SW480 (cell line): ENCODE data around the gene PPP1R16B.
A peak's percentile ranks its signal among the peaks of the same experiment; 100 is the strongest.
"Not testable (repeated sequence)": the region's sequence is repeated elsewhere in the genome, so short reads cannot be mapped to it uniquely, and the experiment has no call there.

Experiments used
- DNase-seq: peaks from one replicate; pipeline ENCODE4 v3.0.0-alpha.2; 2016; ENCODE audit warnings: low spot score

Gene PPP1R16B

DNA sequence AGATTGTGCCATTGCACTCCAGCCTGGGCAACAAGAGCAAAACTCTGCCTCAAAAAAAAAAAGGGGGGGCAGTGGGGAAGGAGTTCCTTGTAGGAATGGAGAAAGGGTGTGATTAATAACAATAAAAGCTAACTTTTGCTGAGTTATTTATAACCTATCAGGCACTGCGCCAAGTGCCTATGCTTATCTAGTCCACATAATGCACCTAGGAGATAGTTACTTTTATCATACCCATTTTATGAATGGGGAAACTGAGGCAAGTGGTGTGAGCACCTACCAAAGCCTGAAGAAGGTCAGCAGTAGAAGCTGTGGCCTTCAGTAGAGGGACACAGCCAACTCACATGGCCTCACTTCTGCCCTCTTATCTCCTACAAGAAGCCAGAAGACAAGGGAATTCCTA is 13.6 kb upstream of the PPP1R16B start:
- no peak for DNase-seq

DNA sequence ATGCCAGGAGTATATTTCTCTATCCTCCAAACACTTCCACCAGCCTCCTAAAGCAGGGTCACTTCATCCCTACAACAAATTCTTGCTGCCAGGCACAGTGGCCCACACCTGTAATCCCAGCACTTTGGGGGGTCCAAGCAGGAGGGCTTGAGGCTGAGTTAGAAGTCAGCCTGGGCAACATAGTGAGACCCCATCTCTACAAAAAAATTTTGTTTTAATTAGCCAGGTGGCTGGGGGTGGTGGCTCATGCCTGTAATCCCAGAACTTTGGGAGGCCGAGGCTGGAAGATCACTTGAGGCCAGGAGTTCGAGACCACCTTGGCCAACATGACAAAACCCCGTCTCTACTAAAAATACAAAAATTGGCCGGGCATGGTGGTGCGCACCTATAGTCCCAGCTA is 11.4 kb upstream of the PPP1R16B start:
- not testable (repeated sequence) for DNase-seq

DNA sequence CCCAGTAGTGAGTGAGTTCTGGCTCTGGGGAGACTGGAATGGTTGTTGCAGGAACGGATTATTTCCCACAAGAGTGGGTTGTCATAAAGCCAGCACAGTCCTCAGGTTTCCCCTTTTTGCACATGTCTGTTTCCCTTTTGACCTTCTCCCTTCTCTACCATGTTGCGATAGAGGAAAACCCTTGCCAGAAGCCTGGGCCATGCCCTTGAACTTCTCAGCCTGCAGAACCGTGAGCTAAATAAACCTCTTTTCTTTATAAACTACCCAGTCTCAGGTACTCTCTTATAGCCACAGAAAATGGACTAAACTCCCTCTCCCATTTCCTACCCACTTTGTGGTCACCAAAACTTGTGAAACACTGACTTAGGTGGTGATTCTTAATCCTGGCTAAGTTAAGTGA is 7.2 kb upstream of the PPP1R16B start:
- DNase-seq, result no peak

DNA sequence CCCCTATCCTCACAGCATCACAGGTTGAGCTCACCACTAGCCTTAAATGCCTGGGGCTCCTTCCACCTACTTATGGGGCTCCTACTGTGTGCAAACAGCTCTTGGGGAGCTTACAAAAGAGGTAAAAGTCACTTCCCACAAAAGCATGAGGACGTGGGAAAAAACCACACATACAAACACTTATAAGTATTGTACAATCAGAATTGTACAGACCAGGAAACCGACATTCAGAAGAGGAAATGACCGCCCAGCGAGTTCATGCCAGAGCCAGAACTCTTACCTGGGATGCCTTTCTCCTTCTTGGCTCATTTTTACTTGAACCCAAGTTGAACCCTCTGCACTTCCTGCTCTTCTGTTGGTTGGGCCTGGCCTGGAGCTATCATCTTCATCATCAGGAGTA is 6.3 kb upstream of the PPP1R16B start:
- DNase-seq, result no peak

DNA sequence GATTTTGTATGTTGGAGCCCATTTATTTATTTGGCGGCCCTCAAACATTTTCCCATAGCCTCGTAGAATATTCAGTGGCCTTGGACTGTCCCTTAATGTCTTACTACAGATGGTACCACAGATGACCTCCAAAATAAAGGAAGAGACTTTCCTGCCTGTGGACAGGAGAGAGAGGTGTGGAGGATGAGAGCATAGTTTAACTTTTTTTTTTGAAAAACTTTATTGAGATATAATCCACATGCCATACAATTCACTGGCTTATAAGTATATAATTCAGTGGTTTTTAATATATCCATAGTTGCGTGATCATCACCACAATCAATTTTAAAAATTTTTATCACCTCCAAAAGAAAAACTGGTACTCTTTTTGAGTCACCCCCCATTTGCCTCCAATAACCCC is 4.6 kb upstream of the PPP1R16B start:
- no peak for DNase-seq

DNA sequence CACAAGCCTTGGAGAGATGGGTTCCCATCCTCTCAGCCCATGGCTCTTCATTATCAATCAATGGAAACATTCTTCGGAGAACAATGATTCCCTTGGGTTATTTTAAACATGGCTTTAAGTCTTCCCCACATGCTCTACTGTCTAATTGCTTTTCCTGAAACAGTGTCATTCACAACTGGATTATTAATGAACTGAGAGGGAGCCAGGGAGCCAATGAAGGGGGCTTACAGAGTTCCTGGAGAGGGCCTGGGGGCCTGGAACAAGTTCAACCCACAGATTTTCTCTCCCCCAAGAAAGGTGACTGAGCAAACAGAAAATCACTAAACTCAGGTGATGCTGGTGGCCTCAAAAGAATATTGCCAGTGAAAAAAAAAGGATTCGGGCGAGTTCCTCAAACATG is 1.3 kb upstream of the PPP1R16B start:
- DNase-seq, result no peak

DNA sequence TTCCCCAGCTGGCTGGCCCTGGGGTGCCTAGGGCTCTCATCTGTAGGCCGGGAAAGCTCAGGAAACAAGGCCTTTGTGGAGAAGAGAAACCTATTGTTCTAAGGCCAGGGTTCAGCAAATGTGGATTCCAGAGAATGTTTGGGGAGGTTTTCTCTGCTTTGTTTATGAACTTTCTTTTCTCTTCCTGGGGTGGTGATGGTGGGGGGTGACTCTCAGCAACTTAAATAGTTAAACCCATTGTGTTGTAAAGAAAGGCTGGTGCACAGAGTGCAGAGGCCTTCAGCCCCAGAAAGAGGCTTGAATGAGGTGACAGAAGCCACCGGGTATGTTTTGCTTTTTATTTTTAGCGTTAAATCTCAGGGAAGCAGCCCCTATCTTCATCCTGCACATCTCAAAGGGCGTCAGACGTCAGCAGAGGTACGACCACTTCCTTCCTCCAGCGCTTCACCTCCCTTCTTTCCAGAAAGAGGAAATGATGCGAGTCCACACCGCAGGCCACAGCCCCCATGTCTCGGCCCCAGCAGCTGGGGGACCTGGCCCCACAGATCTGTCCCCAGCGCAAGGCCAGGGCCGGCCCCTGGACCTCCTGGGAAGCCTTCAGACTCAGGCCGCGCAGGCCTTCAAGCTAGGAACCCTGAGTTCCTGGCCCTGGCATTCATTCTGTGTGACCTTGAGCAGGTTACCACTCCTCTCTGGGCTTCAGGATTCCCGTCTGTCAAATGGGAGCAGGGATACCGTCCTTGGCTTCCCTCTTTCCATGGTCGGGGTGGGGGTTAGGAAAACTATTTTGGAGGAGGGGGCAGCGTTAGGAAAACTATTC is 605 bp upstream of the PPP1R16B start:
- DNase-seq, result no peak

DNA sequence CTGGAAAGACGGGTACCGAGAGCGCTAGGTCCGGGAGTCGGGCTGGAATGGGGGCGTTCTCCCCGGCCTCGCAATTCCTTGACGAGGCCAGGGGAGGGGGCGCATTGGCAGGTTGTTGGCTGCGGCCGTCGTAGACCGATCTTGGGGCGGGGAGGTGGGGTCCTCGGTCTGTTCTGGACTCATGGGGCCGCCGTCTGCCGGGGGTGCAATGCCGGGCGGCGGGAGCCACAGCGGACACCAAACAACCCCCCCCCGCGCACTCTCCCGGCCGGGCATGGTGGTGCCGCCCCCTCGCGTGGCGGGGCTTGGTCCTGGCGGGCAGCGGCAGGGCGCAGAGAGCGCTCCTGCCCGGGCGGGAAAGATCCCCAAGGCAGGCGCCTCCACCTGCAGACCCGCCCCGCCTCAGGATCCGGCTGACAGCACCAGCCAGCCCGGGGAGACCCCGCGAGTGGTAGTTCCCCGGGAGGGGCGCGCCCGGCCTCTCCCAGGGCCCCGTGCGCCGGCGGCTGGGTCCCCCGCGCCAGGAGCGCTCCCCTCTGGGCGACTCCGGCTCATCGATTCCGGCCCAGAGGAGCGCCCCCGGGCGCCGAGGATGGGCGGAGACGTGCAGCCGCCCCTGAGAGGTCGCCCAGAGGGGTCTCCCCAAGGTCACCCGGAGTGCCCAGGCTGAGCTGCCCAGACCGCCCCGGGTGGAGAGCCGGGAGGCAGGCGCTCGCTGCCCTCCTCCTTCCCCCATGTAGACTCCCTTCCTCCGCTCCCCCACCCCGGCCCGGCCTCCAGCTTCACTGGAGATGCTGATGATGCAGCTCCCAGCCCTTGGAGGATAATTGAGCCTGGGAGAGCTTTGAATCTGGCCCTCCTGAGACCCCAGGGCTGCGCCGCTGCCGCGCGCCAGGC is 709 bp downstream of the PPP1R16B start:
- DNase-seq, result no peak

DNA sequence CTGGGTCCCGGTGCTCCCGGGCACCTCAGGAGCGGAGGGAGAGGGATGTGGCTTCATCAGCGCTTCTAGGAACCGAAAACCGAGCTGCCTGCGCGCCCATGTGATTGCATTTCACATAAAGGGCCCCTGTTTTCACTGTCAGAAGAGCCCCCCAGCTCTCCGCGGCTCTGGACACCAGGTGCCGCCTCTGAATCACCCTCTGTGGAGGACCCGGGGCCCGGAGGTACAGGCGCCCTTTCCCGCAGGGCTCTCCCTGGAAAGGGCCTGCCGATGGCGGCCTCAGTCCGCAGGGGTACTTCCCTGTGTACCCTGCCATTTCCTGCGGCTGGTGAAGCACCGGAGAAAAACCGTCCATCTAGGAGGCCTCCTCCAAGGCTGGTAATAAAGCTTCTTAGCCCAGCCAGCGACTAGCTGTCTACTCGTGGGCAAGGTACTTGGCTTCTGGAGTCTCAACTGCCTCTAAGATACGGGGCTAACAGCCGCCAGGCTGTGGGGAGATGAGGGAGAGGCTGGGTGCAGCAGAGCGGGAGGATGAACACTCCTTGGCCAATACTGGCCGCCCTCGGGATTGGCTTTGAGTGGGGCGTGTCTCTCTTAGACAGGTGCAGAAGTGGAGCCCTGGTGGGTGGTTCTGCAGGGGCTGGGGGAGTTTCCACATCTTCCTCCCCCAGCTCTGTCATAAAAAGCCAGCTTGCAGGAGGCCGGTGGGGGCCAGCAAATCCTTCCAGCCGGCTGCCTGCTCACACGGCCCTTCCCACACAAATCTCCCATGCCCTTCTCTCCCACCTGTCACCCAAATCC is 1.6 kb downstream of the PPP1R16B start:
- no peak for DNase-seq

DNA sequence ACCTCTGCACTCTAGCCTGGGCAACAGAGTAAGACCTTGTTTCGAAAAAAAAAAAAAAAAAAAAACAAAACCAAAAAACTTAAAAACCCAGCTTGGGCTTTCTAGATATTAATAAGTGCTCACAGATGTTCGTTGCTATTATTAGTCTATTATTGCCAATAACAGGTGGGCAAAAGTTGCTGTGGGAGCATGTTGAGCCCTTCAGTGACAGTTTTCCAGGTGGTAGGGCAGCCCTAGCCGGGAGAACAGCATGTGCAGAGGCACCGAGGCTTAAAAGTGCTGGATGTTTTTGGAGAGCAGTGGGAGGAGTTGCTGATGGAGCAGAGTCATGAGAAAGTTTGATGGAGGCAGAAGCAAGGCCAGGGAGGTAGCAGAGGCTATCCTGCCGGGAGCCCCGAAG is 4.4 kb downstream of the PPP1R16B start:
- no peak for DNase-seq

DNA sequence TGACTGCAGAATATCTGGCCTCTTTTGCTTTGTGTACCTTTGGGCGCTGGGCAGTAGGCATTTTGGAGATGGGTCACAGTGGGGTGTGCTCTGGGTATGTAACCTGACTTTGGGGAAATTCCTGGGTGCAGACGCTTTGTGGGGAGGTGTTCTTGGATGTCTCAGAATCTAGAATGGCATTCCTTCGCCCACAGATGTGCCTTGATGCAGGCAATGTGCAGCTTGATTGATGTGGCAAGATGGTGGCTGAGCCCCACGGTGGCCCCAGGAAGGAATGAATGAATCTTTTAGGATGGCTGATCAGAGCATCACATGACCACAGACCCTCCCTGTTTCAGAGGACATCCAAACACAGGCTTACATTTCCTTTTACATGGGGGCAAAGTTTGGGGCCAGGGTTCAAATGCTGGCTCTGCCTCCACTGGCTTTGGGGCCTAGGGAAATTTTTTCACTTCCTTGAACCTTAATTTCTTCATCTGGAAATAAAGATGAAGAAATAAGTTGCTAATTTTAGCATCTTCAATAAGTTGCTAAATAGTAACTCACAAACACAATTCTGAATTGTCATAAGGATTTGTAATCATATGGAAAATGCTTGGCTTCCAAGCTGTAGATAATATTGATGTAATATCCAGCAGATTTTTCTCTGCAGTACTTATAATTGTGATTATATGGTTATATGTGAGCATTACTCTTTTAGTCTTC is 5.6 kb downstream of the PPP1R16B start:
- no peak for DNase-seq

DNA sequence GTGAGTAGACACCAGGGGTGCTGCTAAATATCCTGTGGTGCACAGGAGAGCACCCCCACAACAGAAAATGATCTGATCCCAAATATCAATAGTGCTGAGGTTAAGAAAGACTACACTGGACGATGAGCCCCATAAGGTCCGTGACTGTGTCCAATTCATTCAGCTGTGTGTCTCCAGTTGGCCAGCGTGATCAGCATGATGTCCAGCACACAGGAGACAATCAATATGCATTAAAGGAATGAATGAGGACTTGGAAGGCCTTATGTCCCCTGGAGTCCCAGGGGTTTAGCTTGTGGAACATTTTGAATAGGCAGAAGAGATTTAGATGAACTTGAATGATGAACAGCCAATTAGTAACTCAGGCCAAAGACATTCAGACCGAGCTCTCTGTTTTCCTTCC is 6.3 kb downstream of the PPP1R16B start:
- DNase-seq, result no peak

DNA sequence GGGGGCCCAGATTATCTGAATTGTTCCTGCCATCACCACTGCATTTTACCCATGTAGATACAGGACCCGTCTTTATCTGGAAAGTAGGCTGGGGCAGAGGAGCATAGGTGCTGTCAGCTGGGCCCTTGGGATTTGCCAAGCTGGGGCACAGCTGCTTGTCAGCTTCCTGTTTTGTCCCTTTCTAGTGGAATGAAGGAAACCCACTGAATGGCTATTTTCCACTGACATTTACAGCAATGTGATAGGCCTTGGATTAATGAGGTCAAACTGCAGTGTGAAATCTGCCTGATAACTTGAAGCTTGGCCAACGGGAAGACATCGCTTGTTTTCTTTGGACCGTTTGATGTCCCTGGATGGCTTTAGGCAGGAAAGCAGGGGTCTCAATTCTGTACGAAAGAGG is 6.7 kb downstream of the PPP1R16B start:
- DNase-seq, result no peak

DNA sequence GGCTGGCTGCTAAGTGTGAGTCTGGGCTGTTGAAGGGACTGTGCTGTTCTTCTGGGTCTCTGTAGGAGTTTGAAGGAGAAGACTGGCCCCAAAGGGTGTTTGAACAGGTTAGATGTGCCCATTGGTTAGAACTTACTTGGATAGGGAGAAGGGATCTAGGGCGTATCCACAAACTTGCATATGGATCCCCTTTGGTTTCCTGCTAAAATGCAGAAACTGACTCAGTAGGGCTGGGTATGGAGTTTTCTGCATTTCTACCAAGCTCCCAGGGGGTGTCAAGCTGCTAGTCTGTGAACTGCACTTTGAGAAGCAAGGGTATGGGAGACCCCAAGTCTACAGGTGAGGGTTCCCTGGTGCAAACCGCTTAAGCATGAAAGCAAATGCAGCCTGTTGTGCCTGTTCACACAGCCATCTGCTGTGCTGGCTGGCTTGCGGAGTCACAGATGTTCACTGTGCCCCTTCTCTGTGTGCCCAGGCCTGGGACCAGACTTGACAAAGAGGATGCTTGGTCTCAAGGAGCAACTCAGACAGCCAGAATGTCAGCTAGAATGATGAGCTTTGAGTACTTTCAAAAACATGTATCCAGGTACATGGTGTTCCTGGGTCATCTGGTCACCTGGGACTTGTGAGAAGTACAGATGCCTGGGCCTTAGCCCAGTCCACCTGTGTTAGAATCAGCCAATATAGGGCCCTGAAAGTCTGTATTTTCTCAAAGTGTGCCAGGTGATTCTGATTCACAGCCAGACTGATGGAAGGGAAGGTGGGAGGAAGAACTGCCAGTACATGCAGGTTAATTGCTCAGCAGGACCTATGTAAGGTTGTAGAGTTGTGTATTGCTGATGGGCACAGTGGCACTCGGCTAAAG is 7.4 kb downstream of the PPP1R16B start:
- DNase-seq, result no peak

DNA sequence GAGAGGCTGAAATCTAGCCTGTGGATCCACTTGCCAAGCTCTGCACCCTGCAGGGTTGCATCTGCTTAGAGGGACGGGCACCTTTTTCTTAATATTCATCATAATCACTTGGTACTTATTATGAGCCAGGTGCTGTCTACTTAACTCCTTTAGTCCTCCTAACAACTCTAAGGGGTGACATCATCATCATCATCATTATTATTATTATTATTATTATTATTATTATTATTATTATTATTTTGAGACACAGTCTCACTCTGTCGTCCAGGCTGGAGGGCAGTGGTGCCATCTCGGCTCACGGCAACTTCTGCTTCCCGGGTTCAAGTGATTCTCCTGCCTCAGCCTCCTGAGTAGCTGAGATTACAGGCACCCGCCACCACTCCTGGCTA is 8.1 kb downstream of the PPP1R16B start:
- DNase-seq, result not testable (repeated sequence)

DNA sequence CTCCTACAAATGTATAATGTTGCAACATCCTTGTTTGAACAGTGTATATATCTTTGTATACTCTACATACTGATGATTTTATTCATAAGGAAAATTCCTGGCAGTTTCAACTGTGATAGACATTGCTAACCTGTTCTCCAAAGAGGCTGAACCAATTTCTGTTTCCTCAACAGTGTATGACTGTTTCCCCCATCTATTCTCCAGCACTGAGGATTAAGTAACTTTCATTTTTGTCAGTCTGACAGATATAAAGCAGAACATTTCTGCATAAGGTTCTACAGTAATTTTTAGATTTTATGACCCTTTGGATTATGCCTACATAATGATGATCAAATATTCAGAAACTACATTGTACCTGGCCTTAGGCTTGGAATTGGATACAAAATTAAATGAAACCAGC is 9.9 kb downstream of the PPP1R16B start:
- no peak for DNase-seq

DNA sequence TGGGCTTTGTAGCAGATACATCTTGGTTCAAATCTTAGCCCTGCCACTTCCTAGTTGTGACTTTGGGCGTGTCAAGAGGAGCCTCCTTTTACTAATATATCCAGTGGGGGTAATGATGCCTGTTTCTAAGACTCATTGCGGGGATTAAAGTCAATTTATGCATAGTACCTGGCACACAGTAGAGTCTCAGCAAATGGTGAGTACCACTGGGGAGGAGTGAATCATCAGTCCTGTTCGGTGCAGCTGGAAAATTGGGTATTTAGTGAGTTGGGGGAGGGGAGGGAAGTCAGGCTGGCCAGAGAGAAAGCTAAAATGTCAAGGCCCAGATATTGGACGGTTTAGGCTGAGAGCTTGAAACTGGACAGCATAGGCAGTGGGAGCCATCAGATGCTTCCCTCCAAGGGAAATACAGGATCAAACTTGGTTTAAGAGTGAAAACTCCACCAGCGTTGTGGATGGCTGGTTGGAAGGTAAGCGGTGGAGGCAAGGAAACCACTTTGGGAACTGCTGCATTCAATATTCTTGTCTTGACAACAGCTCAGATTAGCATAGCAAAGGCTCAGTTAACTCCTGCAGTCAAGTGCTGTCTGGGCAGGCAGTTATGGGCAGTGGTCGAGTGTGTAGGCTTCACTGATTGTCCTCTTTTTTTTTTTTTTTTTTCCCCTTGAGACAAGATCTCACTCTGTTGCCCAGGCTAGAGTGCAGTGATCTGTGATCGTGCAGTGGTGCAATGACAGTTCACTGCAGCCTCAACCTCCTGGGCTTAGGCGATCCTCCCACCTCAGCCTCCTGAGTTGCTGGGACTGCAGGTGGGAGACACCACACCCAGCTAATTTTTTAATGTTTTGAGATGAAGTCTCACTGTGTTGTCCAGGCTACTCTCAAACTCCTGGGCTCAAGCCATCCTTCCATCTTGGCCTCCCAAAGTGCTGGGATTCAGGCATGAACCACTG is 12.9 kb downstream of the PPP1R16B start:
- no peak for DNase-seq

DNA sequence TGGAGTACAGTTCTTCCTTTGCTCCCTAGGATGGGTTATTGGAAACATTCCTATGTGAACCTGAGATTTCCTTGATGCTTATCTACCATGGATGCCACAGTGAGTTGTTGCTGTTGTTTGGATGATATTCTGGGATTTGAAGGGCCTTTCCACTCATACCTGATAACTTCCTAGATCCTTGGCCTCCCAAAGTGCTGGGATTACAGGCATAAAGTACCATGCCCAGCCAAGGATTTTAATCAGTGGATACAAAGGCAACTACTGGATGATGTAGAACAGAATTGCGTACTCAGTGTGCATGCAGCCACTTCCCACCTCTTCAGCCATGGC is 20.0 kb downstream of the PPP1R16B start:
- no peak for DNase-seq

DNA sequence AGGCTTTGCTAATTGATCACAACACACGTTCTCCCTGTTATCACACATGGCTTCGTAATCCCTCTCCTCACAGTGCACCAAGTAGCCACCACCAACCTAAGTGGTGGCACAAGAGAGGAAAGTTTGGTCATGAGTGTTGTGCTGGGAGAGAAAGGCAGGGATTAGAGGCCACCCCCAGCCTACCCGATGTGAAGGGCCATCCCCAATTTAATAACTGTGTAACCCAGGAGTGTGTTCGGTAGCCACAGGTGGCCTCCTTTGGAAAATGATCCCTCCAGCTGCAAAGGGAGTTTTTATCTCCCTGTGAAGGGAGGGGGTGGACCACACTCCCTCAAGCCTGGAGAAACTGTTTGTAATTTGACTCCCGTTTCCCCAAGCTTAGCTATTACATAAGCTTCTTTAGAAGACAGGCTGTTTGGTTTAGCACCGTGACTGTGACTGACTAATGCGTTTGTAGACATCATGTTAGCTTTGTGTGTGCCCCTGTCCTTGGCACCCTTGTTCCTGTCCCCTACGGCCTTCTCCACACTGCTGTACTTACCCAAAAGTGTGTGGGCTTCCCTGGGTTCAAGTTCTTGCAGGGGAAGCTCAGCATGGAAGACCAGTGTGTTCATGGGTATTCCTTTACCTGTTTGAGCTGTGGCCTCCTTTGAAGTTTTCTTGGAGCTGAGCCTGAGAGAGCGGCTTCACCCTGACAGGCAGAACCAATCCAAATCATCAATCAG is 20.6 kb downstream of the PPP1R16B start:
- DNase-seq, result peak; percentile 87
